GM12878 (cell line): ENCODE results near the gene TMPRSS3. TPM values are rescaled to one million over a fixed set of nuclear protein-coding genes. Genes with fewer than 3 reads are reported as not detected.
A peak's percentile ranks its signal among the peaks of the same experiment; 100 is the strongest.

ENCODE experiments used
- ATAC-seq: fragments of 200-7000 bp; cut with Tn5 transposase; 3 replicates; pipeline ENCODE4 v1.9.1; 2020; ENCODE audit warnings: mild to moderate bottlenecking, moderate library complexity
- BruUV-seq: library from RNA; stranded (reverse); fragments of 400-500 nt; replicated peaks from 2 replicates; lab custom pipeline; 2021; lab: Mats Ljungman, UMichigan
- CTCF ChIA-PET: fragments of 300-600 bp; sonication (Branson Sonifier 250); formaldehyde crosslinking; extraction: SDS; loops from one replicate; lab custom pipeline; 2021; ENCODE audit warnings: inconsistent platforms; lab: Yijun Ruan, JAX
- POLR2A ChIA-PET: fragments of 350-600 bp; formaldehyde crosslinking; extraction: SDS; loops from one replicate; lab custom pipeline; 2021; ENCODE audit warnings: inconsistent platforms; lab: Charles Lee
- RAD21 ChIA-PET: fragments of 300-600 bp; sonication (Branson Sonifier 250); formaldehyde crosslinking; loops from one replicate; lab custom pipeline; 2023; ENCODE audit warnings: antibody characterized with exemption; ENCODE audit not compliant: unreplicated experiment; lab: Charles Lee
- SMC1A ChIA-PET: fragments of 300-600 bp; sonication (Branson Sonifier 250); formaldehyde crosslinking; loops from one replicate; lab custom pipeline; 2023; ENCODE audit not compliant: unreplicated experiment, uncharacterized antibody; lab: Charles Lee
- DNase-seq: peaks from one replicate; pipeline ENCODE4 v3.0.0-alpha.2; 2011; ENCODE audit warnings: low read depth, low spot score
- FAIRE-seq: peaks from 3 replicates; lab custom pipeline; 2011; peaks lifted over from hg19 to GRCh38; lab: Jason Lieb, UNC
- H2AFZ ChIP-seq: 2 replicates; pipeline ENCODE4 v1.6.0; 2011; ENCODE audit warnings: low read depth, low read length, control low read depth; ENCODE audit not compliant: control insufficient read depth
- H3K27ac ChIP-seq: 2 replicates; pipeline ENCODE4 v1.5.1; 2011; ENCODE audit warnings: control low read depth; ENCODE audit not compliant: control insufficient read depth, insufficient read depth
- H3K27me3 ChIP-seq, 2 experiments: replicated peaks in 1 of 2; 2 replicates each; pipeline versions ENCODE4 v1.6.0 to v1.6.1; 2011; ENCODE audit warnings: low read length in 1 of 2; ENCODE audit not compliant: control insufficient read depth in 2 of 2, insufficient read depth in 2 of 2
- H3K36me3 ChIP-seq, 2 experiments: 2 replicates each; pipeline ENCODE4 v1.5.1; 2011; ENCODE audit warnings: low read length in 1 of 2; ENCODE audit not compliant: control insufficient read depth in 2 of 2, insufficient read depth in 2 of 2
- H3K4me1 ChIP-seq: 2 replicates; pipeline ENCODE4 v1.6.1; 2011; ENCODE audit warnings: mild to moderate bottlenecking, low read length, moderate library complexity, mixed read lengths; ENCODE audit not compliant: control insufficient read depth, insufficient read depth
- H3K4me2 ChIP-seq: 2 replicates; pipeline ENCODE4 v1.6.0; 2011; ENCODE audit warnings: control low read depth; ENCODE audit not compliant: control insufficient read depth, insufficient read depth
- H3K4me3 ChIP-seq: fragments of 200-600 bp; sonication (generic); 2 replicates; pipeline ENCODE4 v1.5.1; 2016
- H3K79me2 ChIP-seq: 2 replicates; pipeline ENCODE4 v1.6.0; 2011; ENCODE audit warnings: low read length; ENCODE audit not compliant: control insufficient read depth, insufficient read depth
- H3K9ac ChIP-seq: 2 replicates; pipeline ENCODE4 v1.8.0; 2011; ENCODE audit warnings: low read length, control low read depth, mixed read lengths; ENCODE audit not compliant: control insufficient read depth, insufficient read depth
- H3K9me3 ChIP-seq: replicated peaks from 3 replicates; pipeline ENCODE4 v1.5.1; 2011; ENCODE audit warnings: mild to moderate bottlenecking, low read length; ENCODE audit not compliant: control insufficient read depth, insufficient read depth
- H4K20me1 ChIP-seq: 2 replicates; pipeline ENCODE4 v1.6.0; 2011; ENCODE audit not compliant: control insufficient read depth, insufficient read depth
- ASH2L ChIP-seq: fragments of 300-600, 200-600 bp; sonication (generic); IDR thresholded peaks from 2 replicates; pipeline ENCODE4 v1.6.1; 2017; ENCODE audit warnings: low read depth, mild to moderate bottlenecking, borderline replicate concordance
- BMI1 ChIP-seq: fragments of 450-650 bp; IDR thresholded peaks from 2 replicates; pipeline ENCODE4 v1.6.1; 2016; ENCODE audit warnings: mild to moderate bottlenecking, moderate library complexity, borderline replicate concordance
- BRCA1 ChIP-seq: IDR thresholded peaks from 2 replicates; pipeline ENCODE4 v1.6.1; 2011; ENCODE audit warnings: low read depth, low read length, improper control_type of control experiment
- CHD2 ChIP-seq: IDR thresholded peaks from 2 replicates; pipeline ENCODE4 v1.6.1; 2011; ENCODE audit warnings: low read depth, low read length, improper control_type of control experiment, borderline replicate concordance
- EZH2 ChIP-seq: IDR thresholded peaks from 2 replicates; pipeline ENCODE4 v1.6.1; 2012; ENCODE audit warnings: low read depth, mild to moderate bottlenecking, control low read depth, inconsistent platforms, low read length, borderline replicate concordance; ENCODE audit not compliant: control insufficient read depth
- IKZF1 ChIP-seq: fragments of 450-650 bp; conservative IDR thresholded peaks from 2 replicates; pipeline ENCODE4 v1.6.1; 2017; ENCODE audit warnings: antibody characterized with exemption, mild to moderate bottlenecking
- MTA2 ChIP-seq: fragments of 450-650 bp; IDR thresholded peaks from 2 replicates; pipeline ENCODE4 v1.6.1; 2016; ENCODE audit warnings: low read depth, mild to moderate bottlenecking, moderate library complexity
- NR2C1 ChIP-seq: fragments of 450-650 bp; IDR thresholded peaks from 2 replicates; pipeline ENCODE4 v1.6.1; 2017; ENCODE audit warnings: antibody characterized with exemption, mild to moderate bottlenecking, moderate library complexity
- RB1 ChIP-seq: fragments of 450-650 bp; formaldehyde crosslinking; IDR thresholded peaks from 2 replicates; pipeline ENCODE4 v1.6.1; 2017; ENCODE audit warnings: mild to moderate bottlenecking, borderline replicate concordance
- RUNX3 ChIP-seq: IDR thresholded peaks from 2 replicates; pipeline ENCODE4 v1.6.1; 2012; ENCODE audit warnings: low read length, inconsistent platforms
- SIN3A ChIP-seq: IDR thresholded peaks from 2 replicates; pipeline ENCODE4 v1.6.1; 2012; ENCODE audit warnings: low read depth, low read length, improper control_type of control experiment
- TCF12 ChIP-seq: IDR thresholded peaks from 2 replicates; pipeline ENCODE4 v1.6.1; 2011; ENCODE audit warnings: low read depth, mild to moderate bottlenecking, low read length
- ZBTB33 ChIP-seq: fragments of 450-650 bp; IDR thresholded peaks from 2 replicates; pipeline ENCODE4 v1.6.1; 2017; ENCODE audit warnings: mild to moderate bottlenecking
- WGBS: methylation state at CpG from one replicate; pipeline ENCODE4 v1.1.6; 2016; ENCODE audit warnings: low lambda C conversion rate; ENCODE audit not compliant: insufficient replicate concordance, insufficient coverage; ENCODE audit errors: missing lambda C conversion rate; 5-methylcytosine and 5-hydroxymethylcytosine counted together
- in situ Hi-C: fragments of 300-500 bp; cut with MboI; formaldehyde crosslinking; loops from 9 replicates; pipeline ENCODE4 v1.14.3; 2018; ENCODE audit warnings: mixed read lengths
- intact Hi-C: fragments of 100-400 bp; cut with micrococcal nuclease; formaldehyde crosslinking; loops from one replicate; pipeline ENCODE4 v1.14.2; 2022; ENCODE audit not compliant: unreplicated experiment
- polyA plus RNA-seq, 11 experiments: library from polyadenylated mRNA; depleted of rRNA in 4 of 11; unstranded in 6 of 11; stranded (reverse) in 5 of 11; fragments of >200 nt; fragmentation: Nextera tagmentation in 4 of 11; fragmentation: Illumina TruSeq in 1 of 11; extraction: Ambion mirVana in 4 of 11; extraction: Trizol in 1 of 11; gene quantifications; 1 replicate in 1 of 11; 2 replicates in 10 of 11; pipeline versions ENCODE4 v1.2.1 to v1.2.3, GENCODE V29; 2011 to 2016; ENCODE audit warnings: inconsistent platforms in 2 of 11, missing spikeins in 2 of 11, low read depth in 1 of 11
- total RNA-seq, 4 experiments: library from RNA; depleted of rRNA in 3 of 4; stranded (reverse); fragments of >200 nt in 3 of 4; fragmentation: Illumina TruSeq in 1 of 4; extraction: Trizol in 1 of 4; gene quantifications; 2 replicates each; pipeline versions ENCODE4 v1.2.1 to v1.2.3, GENCODE V29; 2013 to 2021
- TF ChIP-seq, protein P1 (sequence below): fragments of 450-650 bp; IDR thresholded peaks from 2 replicates; pipeline ENCODE4 v1.6.1; 2017; ENCODE audit warnings: low read depth, mild to moderate bottlenecking, moderate library complexity

The TMPRSS3 gene
- total and polyA plus RNA-seq, 10 of the 15 experiments (the other 5 are each of a cell fraction or from before 2014, with no cell fraction given), result 0.51 to 1.5 (median 0.82) TPM; not detected in 1

DNA sequence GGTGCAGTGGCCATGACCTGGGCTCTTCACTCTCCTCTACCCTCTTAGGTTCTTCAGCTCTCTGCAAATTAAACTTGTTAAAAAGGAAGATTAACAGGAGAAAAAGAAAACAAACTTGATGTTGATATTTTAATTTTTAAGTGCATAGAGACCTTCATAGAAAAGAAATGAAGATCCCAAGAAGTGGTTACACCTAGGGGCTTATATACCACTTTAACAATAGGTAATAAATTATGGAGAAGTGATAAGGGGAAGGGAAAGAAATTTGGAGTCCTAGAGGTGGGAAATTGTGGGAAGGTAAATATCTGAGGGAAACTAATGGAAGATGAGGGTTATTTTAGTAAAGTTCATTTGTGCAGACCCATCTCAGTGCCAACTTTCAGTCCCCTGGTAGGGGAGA is 64.2 kb downstream of the TMPRSS3 start (continued):
- TF ChIP-seq NR2C1, result no peak
- TF ChIP-seq ASH2L, result no peak
- no peak for TF ChIP-seq TCF12
- TF ChIP-seq SIN3A, result no peak
- TF ChIP-seq BRCA1, result no peak
- TF ChIP-seq RB1, result no peak

DNA sequence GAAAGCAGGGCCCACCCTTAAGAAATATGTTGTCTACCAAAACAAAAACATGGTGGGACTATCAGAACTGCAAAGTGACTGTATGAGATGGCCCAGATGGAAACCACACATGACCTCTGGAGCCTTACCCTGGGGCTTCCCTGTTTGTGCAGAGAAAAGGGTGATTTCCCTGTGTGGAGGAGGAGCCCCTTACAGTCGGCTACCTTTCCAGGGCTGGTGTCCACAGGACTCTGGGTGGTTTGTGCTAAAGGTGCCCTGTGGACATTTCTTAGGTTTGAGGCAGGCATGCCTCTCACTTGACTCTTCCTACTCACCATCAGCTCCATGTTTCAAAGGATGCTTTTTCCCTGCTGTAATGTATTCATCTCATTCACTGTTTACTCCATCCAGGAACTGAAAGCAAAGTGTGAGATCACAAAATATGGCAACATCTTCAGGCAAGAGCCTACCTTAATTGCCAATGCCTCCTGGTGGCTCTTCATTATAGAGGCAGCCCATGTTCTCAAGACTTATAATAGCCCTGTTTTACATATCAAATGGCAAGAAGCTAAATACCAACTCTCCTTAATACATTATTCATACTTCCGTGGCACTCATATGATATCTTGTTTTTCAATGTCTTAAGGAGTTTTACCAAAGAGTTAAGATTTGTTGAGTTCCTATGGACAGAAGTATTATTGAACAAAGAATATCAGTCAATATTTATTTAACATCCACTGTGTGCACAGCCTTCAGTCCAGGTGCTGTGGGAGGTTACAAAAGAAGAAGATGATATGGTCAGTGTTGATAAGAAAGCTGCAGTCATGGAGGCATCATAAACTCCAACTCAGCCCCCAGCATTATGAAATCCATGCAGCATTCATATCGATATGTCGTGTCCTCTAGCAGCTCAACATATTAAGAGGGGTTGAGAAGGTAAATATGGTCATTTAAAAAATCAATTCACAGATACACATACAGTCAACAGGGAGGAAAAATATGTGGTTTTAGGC is 65.2 kb downstream of the TMPRSS3 start:
- ChIA-PET POLR2A (no interaction called here), CTCF (interaction anchor here (0.9 to 2.5 kb wide), 9 partner anchors 8 to 186 kb away, joined by 3 to 22 read pairs (median 3); no protein-coding TSS in a partner anchor), RAD21 (interaction anchor here (0.9 to 2.7 kb wide), 6 partner anchors 11 to 208 kb away, joined by 3 to 8 read pairs (median 6); partner anchors contain the start of gene TFF3), SMC1A (interaction anchor here (0.6 to 1.7 kb wide), 12 partner anchors 8 to 530 kb away, joined by 3 to 6 read pairs (median 3); no protein-coding TSS in a partner anchor)
- Histone ChIP-seq H3K36me3 (no peaks in the 10 kb centered on the region), H3K79me2 (no peaks in the 10 kb centered on the region), H3K4me1 (peaks cover 3% of the 10 kb centered on the region; the same call in 1 of the 2 replicates), H3K4me2 (peak overlapping the region; percentile 28; the same call in 1 of the 2 replicates), H3K9me3 (no peaks in the 10 kb centered on the region; the same call in 2 of the 3 replicates), H3K4me3 (no peak overlapping the region), H4K20me1 (no peaks in the 10 kb centered on the region), H3K27me3 (no peaks in the 10 kb centered on the region), H3K9ac (no peak overlapping the region), H3K27ac (no peak overlapping the region), H2AFZ (peak overlapping the region; percentile 72)
- ATAC-seq (peak; percentile 94), FAIRE-seq (no peak), DNase-seq (no peak)
- WGBS, result 52% methylated on average over 4 of the region's 4 CpGs
- BruUV-seq, result no TSS peak
- in situ Hi-C loops, result no loop called here
- intact Hi-C loops, result loop anchor here (5.0 kb wide), 1 partner anchor 43 kb away; no protein-coding TSS in a partner anchor
- TF ChIP-seq BMI1, result no peak
- TF ChIP-seq CHD2, result no peak
- peak; percentile 60 for TF ChIP-seq RUNX3
- TF ChIP-seq IKZF1, result peak; percentile 61; the same call in 1 of the 2 replicates
- TF ChIP-seq ZBTB33, result no peak
- no peak for TF ChIP-seq EZH2
- TF ChIP-seq MTA2, result peak; percentile 36; the same call in 1 of the 2 replicates
- TF ChIP-seq, protein P1, sequence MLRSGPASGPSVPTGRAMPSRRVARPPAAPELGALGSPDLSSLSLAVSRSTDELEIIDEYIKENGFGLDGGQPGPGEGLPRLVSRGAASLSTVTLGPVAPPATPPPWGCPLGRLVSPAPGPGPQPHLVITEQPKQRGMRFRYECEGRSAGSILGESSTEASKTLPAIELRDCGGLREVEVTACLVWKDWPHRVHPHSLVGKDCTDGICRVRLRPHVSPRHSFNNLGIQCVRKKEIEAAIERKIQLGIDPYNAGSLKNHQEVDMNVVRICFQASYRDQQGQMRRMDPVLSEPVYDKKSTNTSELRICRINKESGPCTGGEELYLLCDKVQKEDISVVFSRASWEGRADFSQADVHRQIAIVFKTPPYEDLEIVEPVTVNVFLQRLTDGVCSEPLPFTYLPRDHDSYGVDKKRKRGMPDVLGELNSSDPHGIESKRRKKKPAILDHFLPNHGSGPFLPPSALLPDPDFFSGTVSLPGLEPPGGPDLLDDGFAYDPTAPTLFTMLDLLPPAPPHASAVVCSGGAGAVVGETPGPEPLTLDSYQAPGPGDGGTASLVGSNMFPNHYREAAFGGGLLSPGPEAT, result peak; percentile 54; the same call in 1 of the 2 replicates
